GM23338 (cell line): ENCODE measurements around the gene PDE10A. TPM values are rescaled to one million over a fixed set of nuclear protein-coding genes. Genes with fewer than 3 reads are reported as not detected.

ENCODE experiments used
- ATAC-seq: fragments of 200-7000 bp; cut with Tn5 transposase; 3 replicates; pipeline ENCODE4 v1.9.1; 2020
- DNase-seq: peaks from one replicate; pipeline ENCODE4 v3.0.0-alpha.2; 2015; ENCODE audit warnings: low spot score
- H2AFZ ChIP-seq: fragments of 200-600 bp; sonication (generic); 2 replicates; pipeline ENCODE4 v1.8.0; 2016; ENCODE audit warnings: antibody characterized with exemption, mild to moderate bottlenecking, moderate library complexity
- H3F3A ChIP-seq: fragments of 200-600 bp; sonication (generic); replicated peaks from 2 replicates; pipeline ENCODE4 v1.8.0; 2017; ENCODE audit warnings: antibody characterized with exemption, mixed run types, low read depth
- H3K27ac ChIP-seq: fragments of 200-600 bp; sonication (generic); 2 replicates; pipeline ENCODE4 v1.6.1; 2016; ENCODE audit warnings: low read depth
- H3K27me3 ChIP-seq: fragments of 200-600 bp; sonication (generic); 2 replicates; pipeline ENCODE4 v1.8.0; 2016; ENCODE audit warnings: mild to moderate bottlenecking, mixed run types, moderate library complexity; ENCODE audit not compliant: insufficient read depth
- H3K36me3 ChIP-seq: fragments of 200-600 bp; sonication (generic); 2 replicates; pipeline ENCODE4 v1.8.0; 2016; ENCODE audit warnings: mild to moderate bottlenecking; ENCODE audit not compliant: insufficient read depth
- H3K4me1 ChIP-seq: fragments of 200-600 bp; sonication (generic); 2 replicates; pipeline ENCODE4 v1.8.0; 2016; ENCODE audit warnings: mild to moderate bottlenecking, moderate library complexity; ENCODE audit not compliant: insufficient read depth
- H3K4me2 ChIP-seq: fragments of 200-600 bp; sonication (generic); 2 replicates; pipeline ENCODE4 v1.7.1; 2017; ENCODE audit warnings: mixed run types
- H3K4me3 ChIP-seq: fragments of 200-600 bp; sonication (generic); 2 replicates; pipeline ENCODE4 v1.6.1; 2016; ENCODE audit warnings: mixed run types
- H3K79me2 ChIP-seq: fragments of 200-600 bp; sonication (generic); replicated peaks from 2 replicates; pipeline ENCODE4 v1.8.0; 2017; ENCODE audit warnings: mild to moderate bottlenecking; ENCODE audit not compliant: insufficient read depth
- H3K9me2 ChIP-seq: fragments of 200-600 bp; sonication (generic); 2 replicates; pipeline ENCODE4 v1.8.0; 2017; ENCODE audit not compliant: insufficient read depth
- H4K20me1 ChIP-seq: fragments of 200-600 bp; sonication (generic); replicated peaks from 2 replicates; pipeline ENCODE4 v1.8.0; 2017; ENCODE audit warnings: mild to moderate bottlenecking; ENCODE audit not compliant: insufficient read depth
- H3K27ac Mint-ChIP-seq: 2 replicates; pipeline ENCODE4 v1.8.0; 2020; ENCODE audit warnings: inconsistent platforms, mild to moderate bottlenecking, moderate library complexity, mixed read lengths
- H3K27me3 Mint-ChIP-seq: 3 replicates; pipeline ENCODE4 v1.8.0; 2022; ENCODE audit warnings: low read depth, mild to moderate bottlenecking, moderate library complexity, mixed read lengths, inconsistent platforms; ENCODE audit not compliant: insufficient read depth, poor library complexity
- H3K36me3 Mint-ChIP-seq: 3 replicates; pipeline ENCODE4 v1.8.0; 2021; ENCODE audit warnings: low read depth, mild to moderate bottlenecking, inconsistent platforms, moderate library complexity, mixed read lengths
- H3K4me1 Mint-ChIP-seq: 3 replicates; pipeline ENCODE4 v1.8.0; 2020; ENCODE audit warnings: mild to moderate bottlenecking, inconsistent platforms, mixed read lengths
- H3K4me3 Mint-ChIP-seq: 3 replicates; pipeline ENCODE4 v1.8.0; 2021; ENCODE audit warnings: moderate library complexity, mild to moderate bottlenecking, inconsistent platforms, mixed read lengths
- H3K9me3 Mint-ChIP-seq: 3 replicates; pipeline ENCODE4 v1.8.0; 2020; ENCODE audit warnings: moderate library complexity, mild to moderate bottlenecking, inconsistent platforms, mixed read lengths
- EZH2 ChIP-seq: fragments of 200-600 bp; sonication (generic); IDR thresholded peaks from one replicate; pipeline ENCODE4 v1.8.0; 2017; ENCODE audit warnings: antibody characterized with exemption, mild to moderate bottlenecking, low read depth; ENCODE audit not compliant: unreplicated experiment
- JUNB ChIP-seq: IDR thresholded peaks from one replicate; pipeline ENCODE4 v1.6.1; 2016; ENCODE audit warnings: antibody characterized with exemption; ENCODE audit not compliant: unreplicated experiment
- NANOG ChIP-seq: IDR thresholded peaks from 2 replicates; pipeline ENCODE4 v1.6.1; 2016; ENCODE audit warnings: antibody characterized with exemption, borderline replicate concordance
- POLR2AphosphoS5 ChIP-seq: IDR thresholded peaks from 2 replicates; pipeline ENCODE4 v1.6.1; 2016; ENCODE audit warnings: antibody characterized with exemption, low read depth
- REST ChIP-seq: IDR thresholded peaks from one replicate; pipeline ENCODE4 v1.6.1; 2018; ENCODE audit warnings: antibody characterized with exemption; ENCODE audit not compliant: unreplicated experiment
- STAT1 ChIP-seq: IDR thresholded peaks from one replicate; pipeline ENCODE4 v1.6.1; 2016; ENCODE audit warnings: antibody characterized with exemption; ENCODE audit not compliant: unreplicated experiment
- ZNF114 ChIP-seq: fragments of 250-450 bp; sonication (Bioruptor Pico); IDR thresholded peaks from 2 replicates; pipeline ENCODE4 v1.5.0; 2020; ENCODE audit warnings: mild to moderate bottlenecking, moderate library complexity
- ZNF331 ChIP-seq: fragments of 250-450 bp; sonication (Bioruptor Pico); IDR thresholded peaks from 2 replicates; pipeline ENCODE4 v1.5.0; 2020; ENCODE audit warnings: low read depth, mild to moderate bottlenecking, moderate library complexity
- polyA plus RNA-seq: library from polyadenylated mRNA; unstranded; fragments of >200 nt; fragmentation: Nextera tagmentation; extraction: Ambion mirVana; gene quantifications from 2 replicates; pipeline ENCODE4 v1.2.1, GENCODE V29; 2016
- total RNA-seq: library from RNA; depleted of rRNA; stranded (reverse); fragments of >200 nt; shearing (Covaris generic); gene quantifications from 2 replicates; pipeline ENCODE4 v1.2.3, GENCODE V29; 2014
- TF ChIP-seq, protein P1 (sequence below), 2 experiments: fragments of 200-600 bp in 1 of 2; sonication (generic) in 1 of 2; conservative IDR thresholded peaks; 2 replicates each; pipeline versions ENCODE4 v1.5.1 to v1.6.1; 2016 to 2017; ENCODE audit warnings: antibody characterized with exemption in 2 of 2, low read depth in 2 of 2, mild to moderate bottlenecking in 2 of 2, moderate library complexity in 1 of 2
- TF ChIP-seq, protein P2 (sequence below): fragments of 250-450 bp; sonication (Bioruptor Pico); IDR thresholded peaks from 2 replicates; pipeline ENCODE4 v1.5.0; 2020; ENCODE audit warnings: mild to moderate bottlenecking, moderate library complexity
- TF ChIP-seq, protein P3 (sequence below): IDR thresholded peaks from 2 replicates; pipeline ENCODE4 v1.6.1; 2016; ENCODE audit warnings: antibody characterized with exemption

PDE10A gene
- total and polyA plus RNA-seq, 2 experiments from 2014 or later, result 0.50 to 3.9 TPM

- TF ChIP-seq, protein P1, sequence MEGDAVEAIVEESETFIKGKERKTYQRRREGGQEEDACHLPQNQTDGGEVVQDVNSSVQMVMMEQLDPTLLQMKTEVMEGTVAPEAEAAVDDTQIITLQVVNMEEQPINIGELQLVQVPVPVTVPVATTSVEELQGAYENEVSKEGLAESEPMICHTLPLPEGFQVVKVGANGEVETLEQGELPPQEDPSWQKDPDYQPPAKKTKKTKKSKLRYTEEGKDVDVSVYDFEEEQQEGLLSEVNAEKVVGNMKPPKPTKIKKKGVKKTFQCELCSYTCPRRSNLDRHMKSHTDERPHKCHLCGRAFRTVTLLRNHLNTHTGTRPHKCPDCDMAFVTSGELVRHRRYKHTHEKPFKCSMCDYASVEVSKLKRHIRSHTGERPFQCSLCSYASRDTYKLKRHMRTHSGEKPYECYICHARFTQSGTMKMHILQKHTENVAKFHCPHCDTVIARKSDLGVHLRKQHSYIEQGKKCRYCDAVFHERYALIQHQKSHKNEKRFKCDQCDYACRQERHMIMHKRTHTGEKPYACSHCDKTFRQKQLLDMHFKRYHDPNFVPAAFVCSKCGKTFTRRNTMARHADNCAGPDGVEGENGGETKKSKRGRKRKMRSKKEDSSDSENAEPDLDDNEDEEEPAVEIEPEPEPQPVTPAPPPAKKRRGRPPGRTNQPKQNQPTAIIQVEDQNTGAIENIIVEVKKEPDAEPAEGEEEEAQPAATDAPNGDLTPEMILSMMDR (conservative IDR thresholded peaks at IDR 0.05; ENCODE audit: low read depth in 2 of 2), result no peak
- no peak for TF ChIP-seq REST
Observed at GRCh38 chr6:165417278-165417865, 245.7 kb downstream of the PDE10A start (continued).

GRCh38 chr6:165404697-165405096 lies 258.3 kb downstream of the PDE10A start:
- H3K27me3 Mint-ChIP-seq, result no peaks in the 10 kb centered on the region
- no peak overlapping the region for H3K4me3 Mint-ChIP-seq
- no peaks in the 10 kb centered on the region for H3K4me1 Mint-ChIP-seq
- Histone ChIP-seq H3K36me3 (no peaks in the 10 kb centered on the region), H4K20me1 (no peaks in the 10 kb centered on the region), H3K4me3 (no peak overlapping the region), H2AFZ (no peak overlapping the region), H3K79me2 (no peaks in the 10 kb centered on the region), H3K9me2 (no peaks in the 10 kb centered on the region), H3K4me1 (no peaks in the 10 kb centered on the region), H3F3A (no peaks in the 10 kb centered on the region), H3K27me3 (no peaks in the 10 kb centered on the region), H3K4me2 (no peak overlapping the region), H3K27ac (no peak overlapping the region)
- H3K9me3 Mint-ChIP-seq, result no peaks in the 10 kb centered on the region; the same call in 2 of the 3 replicates
- H3K27ac Mint-ChIP-seq, result no peak overlapping the region
- H3K36me3 Mint-ChIP-seq, result no peaks in the 10 kb centered on the region
- ATAC-seq (no peak), DNase-seq (no peak)
- TF ChIP-seq NANOG (no peak), POLR2AphosphoS5 (no peak), STAT1 (no peak), ZNF114 (CRISPR knock-in tag) (no peak), JUNB (no peak), EZH2 (no peak), ZNF331 (CRISPR knock-in tag) (no peak)
- TF ChIP-seq, protein P2, sequence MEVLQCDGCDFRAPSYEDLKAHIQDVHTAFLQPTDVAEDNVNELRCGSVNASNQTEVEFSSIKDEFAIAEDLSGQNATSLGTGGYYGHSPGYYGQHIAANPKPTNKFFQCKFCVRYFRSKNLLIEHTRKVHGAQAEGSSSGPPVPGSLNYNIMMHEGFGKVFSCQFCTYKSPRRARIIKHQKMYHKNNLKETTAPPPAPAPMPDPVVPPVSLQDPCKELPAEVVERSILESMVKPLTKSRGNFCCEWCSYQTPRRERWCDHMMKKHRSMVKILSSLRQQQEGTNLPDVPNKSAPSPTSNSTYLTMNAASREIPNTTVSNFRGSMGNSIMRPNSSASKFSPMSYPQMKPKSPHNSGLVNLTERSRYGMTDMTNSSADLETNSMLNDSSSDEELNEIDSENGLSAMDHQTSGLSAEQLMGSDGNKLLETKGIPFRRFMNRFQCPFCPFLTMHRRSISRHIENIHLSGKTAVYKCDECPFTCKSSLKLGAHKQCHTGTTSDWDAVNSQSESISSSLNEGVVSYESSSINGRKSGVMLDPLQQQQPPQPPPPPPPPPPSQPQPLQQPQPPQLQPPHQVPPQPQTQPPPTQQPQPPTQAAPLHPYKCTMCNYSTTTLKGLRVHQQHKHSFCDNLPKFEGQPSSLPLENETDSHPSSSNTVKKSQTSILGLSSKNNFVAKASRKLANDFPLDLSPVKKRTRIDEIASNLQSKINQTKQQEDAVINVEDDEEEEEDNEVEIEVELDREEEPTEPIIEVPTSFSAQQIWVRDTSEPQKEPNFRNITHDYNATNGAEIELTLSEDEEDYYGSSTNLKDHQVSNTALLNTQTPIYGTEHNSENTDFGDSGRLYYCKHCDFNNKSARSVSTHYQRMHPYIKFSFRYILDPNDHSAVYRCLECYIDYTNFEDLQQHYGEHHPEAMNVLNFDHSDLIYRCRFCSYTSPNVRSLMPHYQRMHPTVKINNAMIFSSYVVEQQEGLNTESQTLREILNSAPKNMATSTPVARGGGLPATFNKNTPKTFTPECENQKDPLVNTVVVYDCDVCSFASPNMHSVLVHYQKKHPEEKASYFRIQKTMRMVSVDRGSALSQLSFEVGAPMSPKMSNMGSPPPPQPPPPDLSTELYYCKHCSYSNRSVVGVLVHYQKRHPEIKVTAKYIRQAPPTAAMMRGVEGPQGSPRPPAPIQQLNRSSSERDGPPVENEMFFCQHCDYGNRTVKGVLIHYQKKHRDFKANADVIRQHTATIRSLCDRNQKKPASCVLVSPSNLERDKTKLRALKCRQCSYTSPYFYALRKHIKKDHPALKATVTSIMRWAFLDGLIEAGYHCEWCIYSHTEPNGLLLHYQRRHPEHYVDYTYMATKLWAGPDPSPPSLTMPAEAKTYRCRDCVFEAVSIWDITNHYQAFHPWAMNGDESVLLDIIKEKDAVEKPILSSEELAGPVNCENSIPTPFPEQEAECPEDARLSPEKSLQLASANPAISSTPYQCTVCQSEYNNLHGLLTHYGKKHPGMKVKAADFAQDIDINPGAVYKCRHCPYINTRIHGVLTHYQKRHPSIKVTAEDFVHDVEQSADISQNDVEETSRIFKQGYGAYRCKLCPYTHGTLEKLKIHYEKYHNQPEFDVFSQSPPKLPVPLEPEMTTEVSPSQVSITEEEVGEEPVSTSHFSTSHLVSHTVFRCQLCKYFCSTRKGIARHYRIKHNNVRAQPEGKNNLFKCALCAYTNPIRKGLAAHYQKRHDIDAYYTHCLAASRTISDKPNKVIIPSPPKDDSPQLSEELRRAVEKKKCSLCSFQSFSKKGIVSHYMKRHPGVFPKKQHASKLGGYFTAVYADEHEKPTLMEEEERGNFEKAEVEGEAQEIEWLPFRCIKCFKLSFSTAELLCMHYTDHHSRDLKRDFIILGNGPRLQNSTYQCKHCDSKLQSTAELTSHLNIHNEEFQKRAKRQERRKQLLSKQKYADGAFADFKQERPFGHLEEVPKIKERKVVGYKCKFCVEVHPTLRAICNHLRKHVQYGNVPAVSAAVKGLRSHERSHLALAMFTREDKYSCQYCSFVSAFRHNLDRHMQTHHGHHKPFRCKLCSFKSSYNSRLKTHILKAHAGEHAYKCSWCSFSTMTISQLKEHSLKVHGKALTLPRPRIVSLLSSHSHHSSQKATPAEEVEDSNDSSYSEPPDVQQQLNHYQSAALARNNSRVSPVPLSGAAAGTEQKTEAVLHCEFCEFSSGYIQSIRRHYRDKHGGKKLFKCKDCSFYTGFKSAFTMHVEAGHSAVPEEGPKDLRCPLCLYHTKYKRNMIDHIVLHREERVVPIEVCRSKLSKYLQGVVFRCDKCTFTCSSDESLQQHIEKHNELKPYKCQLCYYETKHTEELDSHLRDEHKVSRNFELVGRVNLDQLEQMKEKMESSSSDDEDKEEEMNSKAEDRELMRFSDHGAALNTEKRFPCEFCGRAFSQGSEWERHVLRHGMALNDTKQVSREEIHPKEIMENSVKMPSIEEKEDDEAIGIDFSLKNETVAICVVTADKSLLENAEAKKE (CRISPR knock-in tag), result no peak
- TF ChIP-seq, protein P3, sequence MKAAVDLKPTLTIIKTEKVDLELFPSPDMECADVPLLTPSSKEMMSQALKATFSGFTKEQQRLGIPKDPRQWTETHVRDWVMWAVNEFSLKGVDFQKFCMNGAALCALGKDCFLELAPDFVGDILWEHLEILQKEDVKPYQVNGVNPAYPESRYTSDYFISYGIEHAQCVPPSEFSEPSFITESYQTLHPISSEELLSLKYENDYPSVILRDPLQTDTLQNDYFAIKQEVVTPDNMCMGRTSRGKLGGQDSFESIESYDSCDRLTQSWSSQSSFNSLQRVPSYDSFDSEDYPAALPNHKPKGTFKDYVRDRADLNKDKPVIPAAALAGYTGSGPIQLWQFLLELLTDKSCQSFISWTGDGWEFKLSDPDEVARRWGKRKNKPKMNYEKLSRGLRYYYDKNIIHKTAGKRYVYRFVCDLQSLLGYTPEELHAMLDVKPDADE, result no peak
